SH-SY5Y (cell line): ENCODE results near the gene CEBPZOS.

ENCODE experiments used
- GATA2 ChIP-seq: IDR thresholded peaks from 2 replicates; pipeline ENCODE4 v1.6.1; 2011; ENCODE audit warnings: mild to moderate bottlenecking, low read depth, low read length
- GATA3 ChIP-seq: IDR thresholded peaks from 2 replicates; pipeline ENCODE4 v1.6.1; 2011; ENCODE audit warnings: low read depth, mild to moderate bottlenecking, low read length, moderate library complexity

- no peak for TF ChIP-seq GATA2
- no peak for TF ChIP-seq GATA3
These were observed 24.7 kb upstream of the CEBPZOS start for GRCh38 chr2:37171624-37171950.
